Measurements from ENCODE around the gene GAB2. TPM values are rescaled to one million over a fixed set of nuclear protein-coding genes. Genes with fewer than 3 reads are reported as not detected.

Gene GAB2
- total RNA-seq, 1 donor from 2014 or later, result 6.6 TPM

DNA sequence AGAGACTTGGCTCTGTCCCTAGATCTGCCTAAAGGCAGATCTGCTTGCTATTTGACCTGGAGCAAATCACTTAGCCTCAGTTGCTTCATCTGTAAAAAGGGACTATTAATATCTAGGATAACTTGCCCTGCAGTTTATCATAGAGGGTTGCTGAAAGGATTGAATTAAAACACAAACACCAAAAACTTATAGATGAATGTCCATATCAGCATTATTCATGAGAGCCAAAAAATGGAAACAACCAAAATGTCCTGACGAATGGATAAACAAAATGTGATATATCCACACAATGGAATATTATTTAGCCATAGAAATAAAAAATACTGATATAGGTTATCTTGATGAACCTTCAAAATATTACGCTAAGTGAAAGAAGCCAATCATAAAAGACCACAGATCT is 161.7 kb downstream of the GAB2 start:
- no peaks in the 10 kb centered on the region for H3K36me3 ChIP-seq (ENCODE audit: control insufficient read depth, insufficient read depth, low read length)
- H3K27me3 ChIP-seq (ENCODE audit: control insufficient read depth, insufficient read depth, low read length), result no peaks in the 10 kb centered on the region
- H3K4me3 ChIP-seq (ENCODE audit: low read depth, low read length), result no peak overlapping the region
- FAIRE-seq, result no peak
- no peak for DNase-seq (ENCODE audit: low read depth)
- TF ChIP-seq, protein P1, sequence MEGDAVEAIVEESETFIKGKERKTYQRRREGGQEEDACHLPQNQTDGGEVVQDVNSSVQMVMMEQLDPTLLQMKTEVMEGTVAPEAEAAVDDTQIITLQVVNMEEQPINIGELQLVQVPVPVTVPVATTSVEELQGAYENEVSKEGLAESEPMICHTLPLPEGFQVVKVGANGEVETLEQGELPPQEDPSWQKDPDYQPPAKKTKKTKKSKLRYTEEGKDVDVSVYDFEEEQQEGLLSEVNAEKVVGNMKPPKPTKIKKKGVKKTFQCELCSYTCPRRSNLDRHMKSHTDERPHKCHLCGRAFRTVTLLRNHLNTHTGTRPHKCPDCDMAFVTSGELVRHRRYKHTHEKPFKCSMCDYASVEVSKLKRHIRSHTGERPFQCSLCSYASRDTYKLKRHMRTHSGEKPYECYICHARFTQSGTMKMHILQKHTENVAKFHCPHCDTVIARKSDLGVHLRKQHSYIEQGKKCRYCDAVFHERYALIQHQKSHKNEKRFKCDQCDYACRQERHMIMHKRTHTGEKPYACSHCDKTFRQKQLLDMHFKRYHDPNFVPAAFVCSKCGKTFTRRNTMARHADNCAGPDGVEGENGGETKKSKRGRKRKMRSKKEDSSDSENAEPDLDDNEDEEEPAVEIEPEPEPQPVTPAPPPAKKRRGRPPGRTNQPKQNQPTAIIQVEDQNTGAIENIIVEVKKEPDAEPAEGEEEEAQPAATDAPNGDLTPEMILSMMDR (IDR thresholded peaks at IDR 0.05; ENCODE audit: insufficient read depth, low read length, severe bottlenecking), result no peak

DNA sequence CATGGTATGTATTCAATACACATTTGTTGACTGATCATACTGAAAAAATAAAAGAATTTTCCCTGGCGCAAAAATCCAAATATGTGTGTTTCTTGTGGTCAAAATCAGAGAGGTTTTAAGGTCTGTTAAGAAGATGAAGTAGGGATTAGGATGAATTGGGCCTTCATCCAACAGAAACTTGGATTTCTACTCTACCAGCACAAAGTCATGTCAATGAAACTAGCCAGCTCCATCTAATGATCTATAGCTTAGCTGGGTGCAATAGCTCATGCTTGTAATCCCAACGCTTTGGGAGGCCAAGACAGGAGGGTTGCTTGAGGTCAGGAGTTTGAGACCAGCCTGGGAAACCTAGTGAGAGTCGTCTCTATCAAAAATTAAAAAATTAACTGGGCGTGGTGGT is 163.4 kb downstream of the GAB2 start:
- Histone ChIP-seq H3K4me3 (ENCODE audit: low read depth, low read length) (no peak overlapping the region), H3K36me3 (ENCODE audit: control insufficient read depth, insufficient read depth, low read length) (no peaks in the 10 kb centered on the region), H3K27me3 (ENCODE audit: control insufficient read depth, insufficient read depth, low read length) (no peaks in the 10 kb centered on the region)
- DNase-seq (ENCODE audit: low read depth) (no peak), FAIRE-seq (no peak)
- TF ChIP-seq, protein P1 (IDR thresholded peaks at IDR 0.05; ENCODE audit: insufficient read depth, low read length, severe bottlenecking), result no peak

DNA sequence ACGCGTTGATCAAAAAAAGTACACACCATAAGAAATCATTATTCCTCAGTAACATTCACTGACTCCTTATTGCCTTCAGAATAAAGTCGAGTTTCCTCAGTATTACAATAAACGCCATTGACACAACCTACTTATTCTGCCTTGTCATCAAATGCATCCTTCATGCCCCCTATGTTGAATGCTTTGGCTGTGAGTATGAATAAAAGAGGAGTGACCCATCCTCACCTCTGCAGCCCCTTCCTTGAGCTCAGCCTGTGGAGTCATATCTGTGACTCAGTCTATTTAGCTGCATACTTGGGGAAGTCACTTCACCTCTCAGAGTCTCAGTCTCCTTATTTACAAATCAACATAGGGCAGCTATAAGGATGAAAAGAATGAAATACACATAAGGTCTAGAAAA is 163.8 kb downstream of the GAB2 start:
- DNase-seq (ENCODE audit: low read depth), result peak; percentile 44
- H3K36me3 ChIP-seq (ENCODE audit: control insufficient read depth, insufficient read depth, low read length), result no peaks in the 10 kb centered on the region
- no peak for FAIRE-seq

DNA sequence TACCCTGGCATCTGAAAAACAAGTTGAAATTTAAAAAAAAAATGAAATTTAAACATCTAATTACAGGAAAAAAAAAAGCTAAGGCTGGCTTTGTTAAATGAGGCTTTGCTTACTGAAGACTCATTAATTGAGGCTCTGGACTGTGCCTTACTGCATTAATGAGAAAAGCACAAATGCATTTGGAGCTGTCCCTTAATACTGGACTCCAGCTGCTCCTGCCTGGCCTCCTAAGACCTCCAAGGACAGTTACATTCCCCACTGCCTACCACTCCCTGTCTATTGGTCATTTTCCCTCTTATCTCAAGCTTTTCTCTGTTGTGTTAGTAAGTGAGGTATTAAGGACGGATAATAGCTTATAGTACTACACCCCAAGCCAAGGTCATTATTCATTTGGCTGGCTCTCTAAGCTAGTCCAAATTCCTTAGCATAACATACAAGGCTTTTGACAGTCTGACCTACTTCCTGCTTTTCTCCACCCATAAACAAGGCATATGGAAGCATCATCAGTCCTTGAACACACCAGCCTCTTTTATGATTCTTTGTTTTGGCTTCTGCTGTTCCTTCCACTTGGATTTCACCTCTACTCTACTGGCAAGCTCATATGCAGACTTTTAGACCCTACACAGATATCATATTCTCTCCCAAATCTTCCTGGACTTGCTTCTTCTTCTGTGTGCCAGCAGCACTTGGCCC is 166.4 kb downstream of the GAB2 start:
- H3K36me3 ChIP-seq (ENCODE audit: control insufficient read depth, insufficient read depth, low read length), result no peaks in the 10 kb centered on the region
- H3K4me3 ChIP-seq (ENCODE audit: low read depth, low read length), result no peak overlapping the region
- DNase-seq (ENCODE audit: low read depth) (no peak), FAIRE-seq (no peak)
- H3K27me3 ChIP-seq (ENCODE audit: control insufficient read depth, insufficient read depth, low read length), result no peaks in the 10 kb centered on the region
- TF ChIP-seq, protein P1 (IDR thresholded peaks at IDR 0.05; ENCODE audit: insufficient read depth, low read length, severe bottlenecking), result no peak

More for the DNA sequence above, 163.8 kb downstream of the GAB2 start:
- TF ChIP-seq, protein P1 (IDR thresholded peaks at IDR 0.05; ENCODE audit: insufficient read depth, low read length, severe bottlenecking), result no peak
- Histone ChIP-seq H3K4me3 (ENCODE audit: low read depth, low read length) (no peak overlapping the region), H3K27me3 (ENCODE audit: control insufficient read depth, insufficient read depth, low read length) (no peaks in the 10 kb centered on the region)

DNA sequence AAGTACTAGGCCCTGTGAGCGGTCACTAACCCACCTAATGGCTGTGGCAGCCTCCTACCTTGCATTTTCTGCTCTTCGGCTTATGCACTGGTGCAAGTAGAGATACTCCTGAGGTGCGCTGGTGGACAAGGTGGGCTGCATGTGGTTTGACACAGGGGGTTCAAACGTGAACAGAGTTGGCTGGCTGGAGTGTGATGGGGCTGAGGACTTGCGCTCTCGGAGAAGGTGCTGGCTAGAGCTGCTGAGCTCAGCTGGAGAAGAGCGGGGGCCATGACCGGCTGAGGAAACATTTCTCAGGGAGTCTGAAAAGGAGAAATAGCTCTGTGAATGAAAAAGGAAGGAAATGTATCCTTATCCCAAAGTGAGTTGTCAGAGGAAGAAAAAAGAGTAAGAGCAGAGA is 167.5 kb downstream of the GAB2 start:
- no peak for DNase-seq (ENCODE audit: low read depth)
- no peak for FAIRE-seq
- TF ChIP-seq, protein P1 (IDR thresholded peaks at IDR 0.05; ENCODE audit: insufficient read depth, low read length, severe bottlenecking), result no peak
- no peaks in the 10 kb centered on the region for H3K27me3 ChIP-seq (ENCODE audit: control insufficient read depth, insufficient read depth, low read length)
- no peaks in the 10 kb centered on the region for H3K36me3 ChIP-seq (ENCODE audit: control insufficient read depth, insufficient read depth, low read length)
- no peak overlapping the region for H3K4me3 ChIP-seq (ENCODE audit: low read depth, low read length)

DNA sequence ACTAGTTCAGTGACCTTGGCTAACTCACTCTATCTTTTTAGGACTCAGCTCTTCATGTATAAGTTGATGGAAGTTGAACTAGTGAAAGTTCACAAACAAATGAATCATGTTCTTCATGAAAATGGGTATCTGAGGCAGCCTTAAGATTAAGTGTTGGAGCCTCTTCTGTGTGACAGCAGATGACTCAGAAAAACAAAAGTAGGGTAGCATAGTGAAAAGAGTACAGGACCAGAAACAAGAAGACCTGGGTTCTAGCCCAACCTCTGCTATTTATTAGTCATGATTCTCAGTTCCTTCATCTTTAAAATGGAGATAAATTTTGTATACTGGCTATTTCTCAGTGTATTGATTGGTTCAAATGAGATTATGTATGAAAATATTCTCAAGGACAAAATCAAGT is 168.7 kb downstream of the GAB2 start:
- no peaks in the 10 kb centered on the region for H3K36me3 ChIP-seq (ENCODE audit: control insufficient read depth, insufficient read depth, low read length)
- FAIRE-seq (no peak), DNase-seq (ENCODE audit: low read depth) (no peak)
- H3K27me3 ChIP-seq (ENCODE audit: control insufficient read depth, insufficient read depth, low read length), result no peaks in the 10 kb centered on the region
- H3K4me3 ChIP-seq (ENCODE audit: low read depth, low read length), result no peak overlapping the region
- TF ChIP-seq, protein P1 (IDR thresholded peaks at IDR 0.05; ENCODE audit: insufficient read depth, low read length, severe bottlenecking), result no peak
